IPS-NIHi11 (cell line): ENCODE measurements around the gene PTRH1.

ENCODE experiments used
- DNase-seq: peaks from one replicate; pipeline ENCODE4 v3.0.0; 2012; ENCODE audit warnings: mixed read lengths, low spot score

PTRH1 gene

GRCh38 chr9:127697575-127697974 lies 17.9 kb downstream of the PTRH1 start:
- DNase-seq = no peak

- DNase-seq = no peak
These were observed 20.4 kb downstream of the PTRH1 start for GRCh38 chr9:127694890-127695720.

- no peak for DNase-seq
These were observed 21.8 kb downstream of the PTRH1 start for GRCh38 chr9:127693697-127694096.

- DNase-seq = no peak
These were observed 22.3 kb downstream of the PTRH1 start for GRCh38 chr9:127693143-127693542.

GRCh38 chr9:127692071-127692470 lies 23.4 kb downstream of the PTRH1 start:
- DNase-seq = no peak

- no peak for DNase-seq
These were observed 24.7 kb downstream of the PTRH1 start for GRCh38 chr9:127690735-127691134.

- no peak for DNase-seq
These were observed 26.0 kb downstream of the PTRH1 start for GRCh38 chr9:127689329-127690000.

GRCh38 chr9:127686461-127687393 lies 28.7 kb downstream of the PTRH1 start:
- no peak for DNase-seq

GRCh38 chr9:127684576-127684975 lies 30.9 kb downstream of the PTRH1 start:
- DNase-seq = no peak

GRCh38 chr9:127683723-127684122 lies 31.7 kb downstream of the PTRH1 start:
- DNase-seq = no peak

GRCh38 chr9:127682351-127683136 lies 32.9 kb downstream of the PTRH1 start:
- DNase-seq = no peak

GRCh38 chr9:127680846-127681245 lies 34.6 kb downstream of the PTRH1 start:
- DNase-seq = no peak

GRCh38 chr9:127680226-127680625 lies 35.2 kb downstream of the PTRH1 start:
- DNase-seq = no peak

GRCh38 chr9:127679506-127679905 lies 36.0 kb downstream of the PTRH1 start:
- DNase-seq = no peak

GRCh38 chr9:127676638-127677037 lies 38.8 kb downstream of the PTRH1 start:
- no peak for DNase-seq

- no peak for DNase-seq
These were observed 42.2 kb downstream of the PTRH1 start for GRCh38 chr9:127673234-127673633.

GRCh38 chr9:127667906-127668305 lies 47.6 kb downstream of the PTRH1 start:
- DNase-seq = no peak

GRCh38 chr9:127667127-127667844 lies 48.2 kb downstream of the PTRH1 start:
- no peak for DNase-seq

- no peak for DNase-seq
These were observed 50.6 kb downstream of the PTRH1 start for GRCh38 chr9:127664678-127665507.

- DNase-seq = no peak
These were observed 51.2 kb downstream of the PTRH1 start for GRCh38 chr9:127664324-127664677.
